Kidney tubule cell (primary cell): ENCODE measurements around the gene ARAF.

ENCODE experiments used
- DNase-seq: peaks from one replicate; pipeline ENCODE4 v3.0.0-alpha.2; 2018; ENCODE audit warnings: low spot score

The ARAF gene

GRCh38 chrX:47564438-47565085, 3.6 kb downstream of the ARAF start:
- no peak for DNase-seq

DNA sequence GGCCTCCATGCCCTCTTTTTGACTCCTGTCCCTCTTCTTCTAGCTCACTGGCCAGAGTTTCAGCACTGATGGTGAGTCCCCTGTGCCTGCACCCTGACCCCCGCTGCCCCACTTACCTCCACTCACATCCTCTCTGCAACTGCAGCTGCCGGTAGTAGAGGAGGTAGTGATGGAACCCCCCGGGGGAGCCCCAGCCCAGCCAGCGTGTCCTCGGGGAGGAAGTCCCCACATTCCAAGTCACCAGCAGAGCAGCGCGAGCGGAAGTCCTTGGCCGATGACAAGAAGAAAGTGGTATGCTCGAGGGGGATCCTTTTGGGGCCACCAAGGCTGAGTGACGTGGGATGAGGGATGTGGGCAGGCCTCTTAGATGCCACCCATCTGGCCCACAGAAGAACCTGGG, 5.8 kb downstream of the ARAF start:
- DNase-seq: no peak

DNA sequence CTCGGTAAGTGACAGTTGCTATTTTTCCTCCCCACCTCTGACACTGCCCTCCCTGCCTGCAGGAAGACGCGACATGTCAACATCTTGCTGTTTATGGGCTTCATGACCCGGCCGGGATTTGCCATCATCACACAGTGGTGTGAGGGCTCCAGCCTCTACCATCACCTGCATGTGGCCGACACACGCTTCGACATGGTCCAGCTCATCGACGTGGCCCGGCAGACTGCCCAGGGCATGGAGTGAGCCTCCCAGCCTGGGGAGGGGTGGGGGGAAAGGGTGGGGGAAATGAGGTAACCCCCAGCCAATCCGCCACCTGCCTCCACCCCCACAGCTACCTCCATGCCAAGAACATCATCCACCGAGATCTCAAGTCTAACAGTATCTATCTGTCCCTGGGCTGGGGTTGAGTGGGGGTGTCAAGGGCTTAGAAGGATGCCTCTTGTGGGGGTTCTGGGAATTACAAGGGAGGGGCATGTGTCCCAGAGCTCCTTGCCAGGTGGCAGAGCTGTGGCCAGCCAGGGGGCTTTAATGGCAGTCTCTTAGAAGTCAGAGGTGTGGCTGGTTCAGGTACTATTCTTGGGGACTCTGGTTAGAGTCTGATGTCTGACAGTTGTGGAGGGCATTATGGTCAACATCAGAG, 7.8 kb downstream of the ARAF start:
- DNase-seq: no peak

- DNase-seq: no peak
These were observed 9.8 kb downstream of the ARAF start for GRCh38 chrX:47570794-47571193.

- no peak for DNase-seq
These were observed 10.2 kb downstream of the ARAF start for GRCh38 chrX:47571215-47571614.

DNA sequence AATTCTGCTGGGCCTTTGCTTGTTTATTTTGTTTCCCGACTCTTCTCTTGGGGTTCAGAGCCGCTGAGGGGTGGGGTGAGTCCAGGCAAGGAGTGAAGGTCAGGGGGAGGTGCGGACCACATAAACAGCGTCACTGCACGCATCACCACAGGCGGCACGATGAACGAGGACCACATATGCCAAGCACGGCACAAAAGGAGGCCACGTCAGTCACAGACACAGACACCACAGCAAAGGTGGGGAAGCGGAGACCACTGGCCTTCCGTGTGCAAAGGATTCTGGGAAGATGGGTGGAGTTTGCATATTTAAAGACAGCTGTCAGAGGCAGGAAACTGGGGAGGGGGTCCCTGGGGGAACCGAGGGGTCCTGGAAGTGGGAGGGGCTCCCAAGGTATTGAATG, 10.9 kb downstream of the ARAF start:
- DNase-seq: no peak

DNA sequence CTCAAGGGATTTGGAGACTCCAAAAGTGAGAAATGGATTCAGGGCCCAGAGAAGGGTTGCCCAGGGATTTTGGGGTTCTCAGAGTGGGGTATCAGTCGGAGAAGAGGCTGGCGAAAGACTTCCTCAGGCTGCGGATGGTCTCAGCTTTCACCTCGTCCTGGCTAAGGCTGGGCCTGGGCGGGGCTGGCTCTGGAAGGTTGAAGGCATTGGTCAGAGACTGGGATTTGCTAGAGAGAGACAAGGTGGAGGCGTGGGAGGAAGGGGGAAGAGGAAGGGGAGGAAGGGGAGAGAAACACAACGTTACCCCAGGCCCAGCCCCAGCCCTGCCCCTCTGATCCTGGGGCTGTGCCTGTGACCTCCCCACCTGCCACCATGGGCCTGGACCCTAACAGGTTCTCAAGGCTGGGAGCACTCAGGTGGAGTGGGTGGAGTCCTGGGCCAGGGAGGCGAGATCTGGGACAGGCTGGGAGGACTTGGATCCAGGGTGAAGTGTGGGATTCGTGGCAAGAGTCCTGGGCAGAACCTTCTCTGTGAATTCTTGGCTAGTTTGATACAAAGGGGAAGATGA, 11.9 kb downstream of the ARAF start:
- DNase-seq: no peak

GRCh38 chrX:47573341-47574075, 12.5 kb downstream of the ARAF start:
- peak; percentile 32 for DNase-seq

DNA sequence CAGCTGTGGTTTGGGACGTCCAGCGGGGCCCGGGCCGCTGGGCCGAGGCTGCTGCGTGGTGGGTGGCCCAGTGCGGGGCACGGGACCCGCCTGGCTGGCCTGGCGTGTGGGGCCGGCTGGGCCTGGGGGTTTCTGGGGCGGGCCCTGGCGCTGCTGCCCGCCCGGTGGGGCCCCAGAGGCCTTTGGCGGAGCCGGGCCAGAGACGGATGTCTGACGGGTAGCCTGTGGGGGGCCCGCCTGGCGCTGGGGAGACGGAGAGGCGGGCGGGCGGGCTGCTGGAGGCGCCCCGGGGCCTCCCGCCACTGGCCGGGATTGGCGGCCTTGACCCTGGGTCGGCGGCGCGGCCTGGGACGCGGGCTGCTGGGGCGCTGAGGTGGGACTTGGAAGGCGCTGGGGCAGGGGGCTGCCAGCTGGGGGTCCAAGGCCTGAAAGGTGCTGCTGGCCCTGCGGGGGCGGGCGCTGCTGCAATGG, 13.1 kb downstream of the ARAF start:
- DNase-seq: no peak

GRCh38 chrX:47574547-47575301, 13.7 kb downstream of the ARAF start:
- no peak for DNase-seq

GRCh38 chrX:47576021-47576898, 15.3 kb downstream of the ARAF start:
- DNase-seq: no peak

GRCh38 chrX:47577424-47577823, 16.4 kb downstream of the ARAF start:
- DNase-seq: no peak

DNA sequence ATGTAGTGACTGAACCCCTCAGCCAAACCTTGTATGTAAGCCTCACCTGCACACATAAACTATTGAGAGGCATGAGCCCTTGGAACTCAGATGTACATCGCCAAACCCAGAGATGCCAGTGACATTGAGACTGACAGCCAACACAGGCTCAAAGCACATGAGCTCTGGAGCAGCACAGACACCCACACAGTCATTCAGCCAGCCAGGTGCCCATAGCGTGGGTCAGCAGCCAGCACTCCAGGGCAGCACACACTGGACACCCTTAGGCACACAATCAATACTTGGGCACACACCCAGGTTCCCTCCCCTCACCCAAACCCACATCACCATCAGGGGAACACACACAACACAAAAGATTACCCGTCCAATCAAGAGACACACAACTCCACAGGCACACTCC, 16.9 kb downstream of the ARAF start:
- no peak for DNase-seq

- no peak for DNase-seq
These were observed 17.7 kb downstream of the ARAF start for GRCh38 chrX:47578692-47579091.

GRCh38 chrX:47579537-47579936, 18.5 kb downstream of the ARAF start:
- DNase-seq: no peak

- peak; percentile 89 for DNase-seq
These were observed 21.0 kb downstream of the ARAF start, which contains the start of gene TIMP1 for GRCh38 chrX:47581731-47582647. TIMP1 (plus strand) TSS chrX:47582436; CDS start chrX:47583416, 980 bp downstream.

- no peak for DNase-seq
These were observed 22.3 kb downstream of the ARAF start for GRCh38 chrX:47583240-47583861.

DNA sequence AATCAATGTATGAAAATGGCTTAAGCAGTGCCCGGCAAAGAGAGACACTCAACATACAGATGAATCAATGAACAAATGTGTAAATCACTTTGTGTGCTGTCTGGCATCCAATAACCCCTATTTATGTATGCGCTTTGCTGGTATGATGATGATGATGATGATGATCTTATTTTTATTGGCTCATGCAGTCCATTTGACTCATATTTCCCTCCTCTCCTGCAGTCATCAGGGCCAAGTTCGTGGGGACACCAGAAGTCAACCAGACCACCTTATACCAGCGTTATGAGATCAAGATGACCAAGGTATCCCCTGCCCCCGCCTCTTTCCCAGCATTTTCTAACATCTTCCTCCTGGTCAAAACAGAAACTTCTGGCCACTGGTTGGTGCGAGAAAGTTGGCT, 23.7 kb downstream of the ARAF start:
- no peak for DNase-seq

GRCh38 chrX:47585273-47585672, 24.3 kb downstream of the ARAF start:
- no peak for DNase-seq
